Measurements from ENCODE around the gene WNK3. TPM values are rescaled to one million over a fixed set of nuclear protein-coding genes. Genes with fewer than 3 reads are reported as not detected.

Gene WNK3
- total and polyA plus RNA-seq, 2 experiments from 2014 or later: 27.6 to 57.5 TPM

DNA sequence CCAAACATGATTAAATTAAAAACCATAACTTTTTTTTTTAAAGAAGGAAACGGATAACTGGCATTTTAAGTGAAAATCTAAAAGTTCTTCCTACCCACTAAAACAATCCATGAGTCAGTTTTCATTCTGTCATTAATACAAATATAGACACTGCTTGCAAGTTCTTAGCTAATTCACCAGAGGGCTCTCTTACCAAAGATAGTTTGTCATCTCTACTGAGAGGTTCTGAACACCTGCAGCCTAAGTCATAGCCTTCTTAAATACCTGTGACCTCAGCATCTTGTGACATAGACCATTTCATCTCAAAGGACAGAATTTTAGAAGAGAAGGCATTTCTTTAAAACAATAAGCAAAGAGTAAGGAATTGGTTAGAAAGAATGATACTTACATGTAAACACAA lies 109.5 kb downstream of the WNK3 start:
- H3K4me3 ChIP-seq: no peak overlapping the region
- no peaks in the 10 kb centered on the region for H3K9me3 Mint-ChIP-seq
- TF ChIP-seq EZH2phosphoT487 (IDR thresholded peaks at IDR 0.05; ENCODE audit: unreplicated experiment) (no peak), JUNB (IDR thresholded peaks at IDR 0.05; ENCODE audit: unreplicated experiment) (no peak), STAT1 (IDR thresholded peaks at IDR 0.05; ENCODE audit: unreplicated experiment) (no peak), EZH2 (IDR thresholded peaks at IDR 0.05; ENCODE audit: low read depth, unreplicated experiment) (no peak), NANOG (IDR thresholded peaks at IDR 0.05; ENCODE audit: borderline replicate concordance) (no peak), ZNF114 (CRISPR knock-in tag; IDR thresholded peaks at IDR 0.05) (no peak)
- TF ChIP-seq, protein P1, sequence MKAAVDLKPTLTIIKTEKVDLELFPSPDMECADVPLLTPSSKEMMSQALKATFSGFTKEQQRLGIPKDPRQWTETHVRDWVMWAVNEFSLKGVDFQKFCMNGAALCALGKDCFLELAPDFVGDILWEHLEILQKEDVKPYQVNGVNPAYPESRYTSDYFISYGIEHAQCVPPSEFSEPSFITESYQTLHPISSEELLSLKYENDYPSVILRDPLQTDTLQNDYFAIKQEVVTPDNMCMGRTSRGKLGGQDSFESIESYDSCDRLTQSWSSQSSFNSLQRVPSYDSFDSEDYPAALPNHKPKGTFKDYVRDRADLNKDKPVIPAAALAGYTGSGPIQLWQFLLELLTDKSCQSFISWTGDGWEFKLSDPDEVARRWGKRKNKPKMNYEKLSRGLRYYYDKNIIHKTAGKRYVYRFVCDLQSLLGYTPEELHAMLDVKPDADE (IDR thresholded peaks at IDR 0.05): no peak
- TF ChIP-seq, protein P2, sequence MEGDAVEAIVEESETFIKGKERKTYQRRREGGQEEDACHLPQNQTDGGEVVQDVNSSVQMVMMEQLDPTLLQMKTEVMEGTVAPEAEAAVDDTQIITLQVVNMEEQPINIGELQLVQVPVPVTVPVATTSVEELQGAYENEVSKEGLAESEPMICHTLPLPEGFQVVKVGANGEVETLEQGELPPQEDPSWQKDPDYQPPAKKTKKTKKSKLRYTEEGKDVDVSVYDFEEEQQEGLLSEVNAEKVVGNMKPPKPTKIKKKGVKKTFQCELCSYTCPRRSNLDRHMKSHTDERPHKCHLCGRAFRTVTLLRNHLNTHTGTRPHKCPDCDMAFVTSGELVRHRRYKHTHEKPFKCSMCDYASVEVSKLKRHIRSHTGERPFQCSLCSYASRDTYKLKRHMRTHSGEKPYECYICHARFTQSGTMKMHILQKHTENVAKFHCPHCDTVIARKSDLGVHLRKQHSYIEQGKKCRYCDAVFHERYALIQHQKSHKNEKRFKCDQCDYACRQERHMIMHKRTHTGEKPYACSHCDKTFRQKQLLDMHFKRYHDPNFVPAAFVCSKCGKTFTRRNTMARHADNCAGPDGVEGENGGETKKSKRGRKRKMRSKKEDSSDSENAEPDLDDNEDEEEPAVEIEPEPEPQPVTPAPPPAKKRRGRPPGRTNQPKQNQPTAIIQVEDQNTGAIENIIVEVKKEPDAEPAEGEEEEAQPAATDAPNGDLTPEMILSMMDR (conservative IDR thresholded peaks at IDR 0.05; ENCODE audit: low read depth in 2 of 2): peak; percentile 25 to 26; a peak in 2 of 4 replicates
- no peaks in the 10 kb centered on the region for H4K20me1 ChIP-seq (replicated peaks; ENCODE audit: insufficient read depth)
- H3K36me3 ChIP-seq (ENCODE audit: insufficient read depth): 0 out of 2 replicates have a peak, but pooled peaks cover 5% of the 10 kb centered on the region
- no peak overlapping the region for H3K4me2 ChIP-seq
- no peak overlapping the region for H3K27ac Mint-ChIP-seq
- no peaks in the 10 kb centered on the region for H3K9me2 ChIP-seq (ENCODE audit: insufficient read depth)
- H3K36me3 Mint-ChIP-seq (ENCODE audit: low read depth): peaks cover 9% of the 10 kb centered on the region; the same call in 2 of the 3 replicates
- H3K27me3 ChIP-seq (ENCODE audit: insufficient read depth): no peaks in the 10 kb centered on the region
- no peaks in the 10 kb centered on the region for H3K79me2 ChIP-seq (replicated peaks; ENCODE audit: insufficient read depth)
- no peak overlapping the region for H3K4me3 Mint-ChIP-seq
- peaks cover under 1% of the 10 kb centered on the region for H3K27me3 Mint-ChIP-seq (ENCODE audit: insufficient read depth, low read depth, poor library complexity)
- ATAC-seq (no peak), DNase-seq (ENCODE audit: low spot score) (peak; percentile 8)
- no peak overlapping the region for H3K27ac ChIP-seq (ENCODE audit: low read depth)
- no peaks in the 10 kb centered on the region for H3K4me1 Mint-ChIP-seq
- H2AFZ ChIP-seq: no peak overlapping the region
- no peaks in the 10 kb centered on the region for H3F3A ChIP-seq (replicated peaks; ENCODE audit: low read depth)
- no peaks in the 10 kb centered on the region for H3K4me1 ChIP-seq (ENCODE audit: insufficient read depth)

DNA sequence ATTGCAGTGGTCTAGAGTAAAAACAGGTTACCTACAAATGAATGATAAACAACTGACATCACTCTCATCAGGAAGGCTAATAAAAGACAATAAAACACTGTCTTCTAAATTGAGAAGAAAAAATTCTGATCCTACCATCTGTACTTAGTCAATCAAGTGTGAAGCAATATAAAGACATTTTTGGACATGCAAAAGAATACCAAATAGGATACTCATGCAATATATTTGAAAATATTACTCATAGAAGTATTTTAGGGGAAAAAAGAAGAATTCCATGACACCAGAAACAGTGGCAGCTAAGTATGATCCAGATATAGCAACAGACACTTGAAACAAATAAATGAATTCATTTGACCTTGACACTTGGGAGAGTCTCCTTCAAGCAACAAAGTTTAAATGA lies 111.0 kb downstream of the WNK3 start:
- Mint-ChIP-seq H3K27me3 (ENCODE audit: insufficient read depth, low read depth, poor library complexity) (peaks cover 2% of the 10 kb centered on the region), H3K36me3 (ENCODE audit: low read depth) (peaks cover 9% of the 10 kb centered on the region; the same call in 2 of the 3 replicates), H3K9me3 (no peaks in the 10 kb centered on the region), H3K27ac (no peak overlapping the region), H3K4me3 (no peak overlapping the region), H3K4me1 (no peaks in the 10 kb centered on the region)
- no peaks in the 10 kb centered on the region for H4K20me1 ChIP-seq (replicated peaks; ENCODE audit: insufficient read depth)
- no peak for ATAC-seq
- 0 out of 2 replicates have a peak, but pooled peaks cover 5% of the 10 kb centered on the region for H3K36me3 ChIP-seq (ENCODE audit: insufficient read depth)
- H3F3A ChIP-seq (replicated peaks; ENCODE audit: low read depth): no peaks in the 10 kb centered on the region
- H3K4me3 ChIP-seq: no peak overlapping the region
- DNase-seq (ENCODE audit: low spot score): no peak
- no peak overlapping the region for H3K4me2 ChIP-seq
- H3K27me3 ChIP-seq (ENCODE audit: insufficient read depth): no peaks in the 10 kb centered on the region
- H2AFZ ChIP-seq: no peak overlapping the region
- no peak overlapping the region for H3K27ac ChIP-seq (ENCODE audit: low read depth)
- no peaks in the 10 kb centered on the region for H3K9me2 ChIP-seq (ENCODE audit: insufficient read depth)
- no peaks in the 10 kb centered on the region for H3K4me1 ChIP-seq (ENCODE audit: insufficient read depth)
- no peaks in the 10 kb centered on the region for H3K79me2 ChIP-seq (replicated peaks; ENCODE audit: insufficient read depth)
- TF ChIP-seq, protein P3, sequence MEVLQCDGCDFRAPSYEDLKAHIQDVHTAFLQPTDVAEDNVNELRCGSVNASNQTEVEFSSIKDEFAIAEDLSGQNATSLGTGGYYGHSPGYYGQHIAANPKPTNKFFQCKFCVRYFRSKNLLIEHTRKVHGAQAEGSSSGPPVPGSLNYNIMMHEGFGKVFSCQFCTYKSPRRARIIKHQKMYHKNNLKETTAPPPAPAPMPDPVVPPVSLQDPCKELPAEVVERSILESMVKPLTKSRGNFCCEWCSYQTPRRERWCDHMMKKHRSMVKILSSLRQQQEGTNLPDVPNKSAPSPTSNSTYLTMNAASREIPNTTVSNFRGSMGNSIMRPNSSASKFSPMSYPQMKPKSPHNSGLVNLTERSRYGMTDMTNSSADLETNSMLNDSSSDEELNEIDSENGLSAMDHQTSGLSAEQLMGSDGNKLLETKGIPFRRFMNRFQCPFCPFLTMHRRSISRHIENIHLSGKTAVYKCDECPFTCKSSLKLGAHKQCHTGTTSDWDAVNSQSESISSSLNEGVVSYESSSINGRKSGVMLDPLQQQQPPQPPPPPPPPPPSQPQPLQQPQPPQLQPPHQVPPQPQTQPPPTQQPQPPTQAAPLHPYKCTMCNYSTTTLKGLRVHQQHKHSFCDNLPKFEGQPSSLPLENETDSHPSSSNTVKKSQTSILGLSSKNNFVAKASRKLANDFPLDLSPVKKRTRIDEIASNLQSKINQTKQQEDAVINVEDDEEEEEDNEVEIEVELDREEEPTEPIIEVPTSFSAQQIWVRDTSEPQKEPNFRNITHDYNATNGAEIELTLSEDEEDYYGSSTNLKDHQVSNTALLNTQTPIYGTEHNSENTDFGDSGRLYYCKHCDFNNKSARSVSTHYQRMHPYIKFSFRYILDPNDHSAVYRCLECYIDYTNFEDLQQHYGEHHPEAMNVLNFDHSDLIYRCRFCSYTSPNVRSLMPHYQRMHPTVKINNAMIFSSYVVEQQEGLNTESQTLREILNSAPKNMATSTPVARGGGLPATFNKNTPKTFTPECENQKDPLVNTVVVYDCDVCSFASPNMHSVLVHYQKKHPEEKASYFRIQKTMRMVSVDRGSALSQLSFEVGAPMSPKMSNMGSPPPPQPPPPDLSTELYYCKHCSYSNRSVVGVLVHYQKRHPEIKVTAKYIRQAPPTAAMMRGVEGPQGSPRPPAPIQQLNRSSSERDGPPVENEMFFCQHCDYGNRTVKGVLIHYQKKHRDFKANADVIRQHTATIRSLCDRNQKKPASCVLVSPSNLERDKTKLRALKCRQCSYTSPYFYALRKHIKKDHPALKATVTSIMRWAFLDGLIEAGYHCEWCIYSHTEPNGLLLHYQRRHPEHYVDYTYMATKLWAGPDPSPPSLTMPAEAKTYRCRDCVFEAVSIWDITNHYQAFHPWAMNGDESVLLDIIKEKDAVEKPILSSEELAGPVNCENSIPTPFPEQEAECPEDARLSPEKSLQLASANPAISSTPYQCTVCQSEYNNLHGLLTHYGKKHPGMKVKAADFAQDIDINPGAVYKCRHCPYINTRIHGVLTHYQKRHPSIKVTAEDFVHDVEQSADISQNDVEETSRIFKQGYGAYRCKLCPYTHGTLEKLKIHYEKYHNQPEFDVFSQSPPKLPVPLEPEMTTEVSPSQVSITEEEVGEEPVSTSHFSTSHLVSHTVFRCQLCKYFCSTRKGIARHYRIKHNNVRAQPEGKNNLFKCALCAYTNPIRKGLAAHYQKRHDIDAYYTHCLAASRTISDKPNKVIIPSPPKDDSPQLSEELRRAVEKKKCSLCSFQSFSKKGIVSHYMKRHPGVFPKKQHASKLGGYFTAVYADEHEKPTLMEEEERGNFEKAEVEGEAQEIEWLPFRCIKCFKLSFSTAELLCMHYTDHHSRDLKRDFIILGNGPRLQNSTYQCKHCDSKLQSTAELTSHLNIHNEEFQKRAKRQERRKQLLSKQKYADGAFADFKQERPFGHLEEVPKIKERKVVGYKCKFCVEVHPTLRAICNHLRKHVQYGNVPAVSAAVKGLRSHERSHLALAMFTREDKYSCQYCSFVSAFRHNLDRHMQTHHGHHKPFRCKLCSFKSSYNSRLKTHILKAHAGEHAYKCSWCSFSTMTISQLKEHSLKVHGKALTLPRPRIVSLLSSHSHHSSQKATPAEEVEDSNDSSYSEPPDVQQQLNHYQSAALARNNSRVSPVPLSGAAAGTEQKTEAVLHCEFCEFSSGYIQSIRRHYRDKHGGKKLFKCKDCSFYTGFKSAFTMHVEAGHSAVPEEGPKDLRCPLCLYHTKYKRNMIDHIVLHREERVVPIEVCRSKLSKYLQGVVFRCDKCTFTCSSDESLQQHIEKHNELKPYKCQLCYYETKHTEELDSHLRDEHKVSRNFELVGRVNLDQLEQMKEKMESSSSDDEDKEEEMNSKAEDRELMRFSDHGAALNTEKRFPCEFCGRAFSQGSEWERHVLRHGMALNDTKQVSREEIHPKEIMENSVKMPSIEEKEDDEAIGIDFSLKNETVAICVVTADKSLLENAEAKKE (CRISPR knock-in tag; IDR thresholded peaks at IDR 0.05): no peak
- TF ChIP-seq JUNB (IDR thresholded peaks at IDR 0.05; ENCODE audit: unreplicated experiment) (no peak), EZH2 (IDR thresholded peaks at IDR 0.05; ENCODE audit: low read depth, unreplicated experiment) (no peak), CREB1 (CRISPR knock-in tag; IDR thresholded peaks at IDR 0.05; ENCODE audit: low read depth) (no peak)
- TF ChIP-seq, protein P1 (IDR thresholded peaks at IDR 0.05): no peak
